ENCODE measurements around the gene WDR18.

The WDR18 gene

GRCh38 chr19:948842-949496 is 35.2 kb upstream of the WDR18 start:
- Histone ChIP-seq H3K27me3 (ENCODE audit: insufficient read depth, poor library complexity, severe bottlenecking) (no peaks in the 10 kb centered on the region), H3K27ac (replicated peaks) (no peak overlapping the region), H3K4me3 (replicated peaks; ENCODE audit: insufficient read depth, low read length) (no peak overlapping the region)
- DNase-seq (ENCODE audit: low read depth in 1 of 2, low spot score in 1 of 2) = no peak
- TF ChIP-seq GABPA (IDR thresholded peaks at IDR 0.05; ENCODE audit: low read depth) = no peak
- no peak for TF ChIP-seq POLR2AphosphoS5 (IDR thresholded peaks at IDR 0.05; ENCODE audit: low read depth)
- no peak for TF ChIP-seq REST (IDR thresholded peaks at IDR 0.05; ENCODE audit: insufficient replicate concordance, low read depth)
- no peak for TF ChIP-seq CTCF (IDR thresholded peaks at IDR 0.05; ENCODE audit: insufficient read depth, low read length)
- no peak for TF ChIP-seq SPI1 (IDR thresholded peaks at IDR 0.05; ENCODE audit: borderline replicate concordance, low read depth)

- TF ChIP-seq CTCF (IDR thresholded peaks at IDR 0.05; ENCODE audit: insufficient read depth, low read length) (no peak), REST (IDR thresholded peaks at IDR 0.05; ENCODE audit: insufficient replicate concordance, low read depth) (no peak), SPI1 (IDR thresholded peaks at IDR 0.05; ENCODE audit: borderline replicate concordance, low read depth) (no peak), GABPA (IDR thresholded peaks at IDR 0.05; ENCODE audit: low read depth) (no peak), POLR2AphosphoS5 (IDR thresholded peaks at IDR 0.05; ENCODE audit: low read depth) (no peak)
- no peak overlapping the region for H3K27ac ChIP-seq (replicated peaks)
- no peak for DNase-seq (ENCODE audit: low read depth in 1 of 2, low spot score in 1 of 2)
- no peaks in the 10 kb centered on the region for H3K27me3 ChIP-seq (ENCODE audit: insufficient read depth, poor library complexity, severe bottlenecking)
- H3K4me3 ChIP-seq (replicated peaks; ENCODE audit: insufficient read depth, low read length) = no peak overlapping the region
Measured at GRCh38 chr19:950352-951066, 33.6 kb upstream of the WDR18 start.

- no peaks in the 10 kb centered on the region for H3K27me3 ChIP-seq (ENCODE audit: insufficient read depth, poor library complexity, severe bottlenecking)
- peak overlapping the region; percentile 21; the same call in 1 of the 2 replicates for H3K4me3 ChIP-seq (replicated peaks; ENCODE audit: insufficient read depth, low read length)
- no peak for DNase-seq (ENCODE audit: low read depth in 1 of 2, low spot score in 1 of 2)
- peak overlapping the region; percentile 89 for H3K27ac ChIP-seq (replicated peaks)
- TF ChIP-seq REST (IDR thresholded peaks at IDR 0.05; ENCODE audit: insufficient replicate concordance, low read depth) = no peak
- no peak for TF ChIP-seq CTCF (IDR thresholded peaks at IDR 0.05; ENCODE audit: insufficient read depth, low read length)
- TF ChIP-seq SPI1 (IDR thresholded peaks at IDR 0.05; ENCODE audit: borderline replicate concordance, low read depth) = no peak
- no peak for TF ChIP-seq POLR2AphosphoS5 (IDR thresholded peaks at IDR 0.05; ENCODE audit: low read depth)
- TF ChIP-seq GABPA (IDR thresholded peaks at IDR 0.05; ENCODE audit: low read depth) = no peak
Measured at GRCh38 chr19:952049-952679, 32.0 kb upstream of the WDR18 start.

Measured in HL-60 (cell line).